DOHH2 (cell line): ENCODE measurements around the gene CTSD.

ENCODE experiments used
- H3F3A ChIP-seq: fragments of 200-600 bp; sonication (generic), shearing (Covaris generic); 2 replicates; pipeline ENCODE4 v1.6.0; 2016; ENCODE audit warnings: antibody characterized with exemption, mild to moderate bottlenecking; ENCODE audit not compliant: control insufficient read depth, insufficient read depth
- H3K27ac ChIP-seq: fragments of 200-600 bp; sonication (generic); 2 replicates; pipeline ENCODE4 v1.5.1; 2014; ENCODE audit warnings: low read depth, mild to moderate bottlenecking, low read length, moderate library complexity
- H3K27me3 ChIP-seq: fragments of 200-600 bp; sonication (generic); 2 replicates; pipeline ENCODE4 v1.6.1; 2014; ENCODE audit warnings: mild to moderate bottlenecking, low read length, mixed read lengths; ENCODE audit not compliant: control insufficient read depth
- H3K36me3 ChIP-seq: fragments of 200-600 bp; sonication (generic); 2 replicates; pipeline ENCODE4 v1.6.1; 2014; ENCODE audit warnings: mild to moderate bottlenecking, low read length, moderate library complexity, mixed read lengths; ENCODE audit not compliant: control insufficient read depth
- H3K4me1 ChIP-seq: fragments of 200-600 bp; sonication (generic); 2 replicates; pipeline ENCODE4 v1.6.1; 2014; ENCODE audit warnings: mild to moderate bottlenecking, low read length, mixed read lengths; ENCODE audit not compliant: control insufficient read depth
- H3K4me2 ChIP-seq: fragments of 200-600 bp; sonication (generic); 2 replicates; pipeline ENCODE4 v1.6.0; 2014; ENCODE audit warnings: mild to moderate bottlenecking, low read length, moderate library complexity
- H3K4me3 ChIP-seq: fragments of 200-600 bp; sonication (generic); 2 replicates; pipeline ENCODE4 v1.5.1; 2014; ENCODE audit warnings: mild to moderate bottlenecking, low read length, mixed read lengths
- H3K79me2 ChIP-seq: fragments of 200-600 bp; sonication (generic); 2 replicates; pipeline ENCODE4 v1.6.1; 2014; ENCODE audit warnings: mild to moderate bottlenecking, low read length, mixed read lengths; ENCODE audit not compliant: control insufficient read depth
- H3K9me2 ChIP-seq: fragments of 200-600 bp; sonication (generic); replicated peaks from 2 replicates; pipeline ENCODE4 v1.6.1; 2014; ENCODE audit warnings: mild to moderate bottlenecking, low read length, mixed read lengths; ENCODE audit not compliant: control insufficient read depth
- H3K9me3 ChIP-seq: fragments of 200-600 bp; sonication (generic); 2 replicates; pipeline ENCODE4 v1.6.1; 2014; ENCODE audit warnings: antibody characterized with exemption, low read length, mixed read lengths; ENCODE audit not compliant: control insufficient read depth, insufficient read depth
- H4K20me1 ChIP-seq: fragments of 200-600 bp; sonication (generic); 2 replicates; pipeline ENCODE4 v1.6.0; 2014; ENCODE audit warnings: low read depth, mild to moderate bottlenecking, antibody characterized with exemption, low read length, moderate library complexity; ENCODE audit not compliant: control insufficient read depth, insufficient read depth
- CTCF ChIP-seq: fragments of 200-600 bp; sonication (generic); IDR thresholded peaks from one replicate; pipeline ENCODE4 v1.5.1; 2014; ENCODE audit warnings: antibody characterized with exemption, mild to moderate bottlenecking, low read depth, low read length; ENCODE audit not compliant: poor library complexity, severe bottlenecking
- EZH2phosphoT487 ChIP-seq: fragments of 200-600 bp; sonication (generic); IDR thresholded peaks from 2 replicates; pipeline ENCODE4 v1.6.1; 2017; ENCODE audit warnings: borderline replicate concordance, mild to moderate bottlenecking, antibody characterized with exemption, low read length, moderate library complexity, mixed read lengths

The CTSD gene

DNA sequence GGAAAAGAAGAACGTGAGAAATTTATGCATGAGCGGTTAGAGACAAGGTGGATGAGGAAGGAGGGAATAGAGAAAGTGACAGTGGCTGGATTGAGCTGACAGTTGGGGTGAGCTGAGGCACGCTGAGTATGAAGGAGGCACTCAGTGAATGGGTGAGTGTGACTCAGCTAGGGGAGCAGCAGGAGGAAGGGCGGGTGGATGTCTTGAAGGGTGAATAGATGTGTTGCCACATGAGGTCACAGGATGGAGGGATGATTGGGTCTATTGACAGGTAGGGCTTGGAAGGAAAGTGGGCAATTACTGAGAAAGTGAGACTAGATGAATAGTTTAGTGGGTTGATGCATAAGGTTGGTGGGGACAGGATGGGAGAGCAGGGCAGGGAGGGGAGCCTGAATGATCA, 21.4 kb downstream of the CTSD start:
- H4K20me1 ChIP-seq = no peaks in the 10 kb centered on the region
- no peaks in the 10 kb centered on the region for H3K27me3 ChIP-seq
- no peaks in the 10 kb centered on the region for H3K36me3 ChIP-seq
- H3K79me2 ChIP-seq = no peaks in the 10 kb centered on the region
- TF ChIP-seq CTCF = no peak
- no peak for TF ChIP-seq EZH2phosphoT487
- H3K4me1 ChIP-seq = no peaks in the 10 kb centered on the region
- no peak overlapping the region for H3K4me3 ChIP-seq
- no peak overlapping the region for H3K27ac ChIP-seq
- H3K4me2 ChIP-seq = no peak overlapping the region
- no peaks in the 10 kb centered on the region for H3F3A ChIP-seq
- H3K9me2 ChIP-seq = no peaks in the 10 kb centered on the region
- H3K9me3 ChIP-seq = peaks cover 19% of the 10 kb centered on the region; the same call in 1 of the 2 replicates

DNA sequence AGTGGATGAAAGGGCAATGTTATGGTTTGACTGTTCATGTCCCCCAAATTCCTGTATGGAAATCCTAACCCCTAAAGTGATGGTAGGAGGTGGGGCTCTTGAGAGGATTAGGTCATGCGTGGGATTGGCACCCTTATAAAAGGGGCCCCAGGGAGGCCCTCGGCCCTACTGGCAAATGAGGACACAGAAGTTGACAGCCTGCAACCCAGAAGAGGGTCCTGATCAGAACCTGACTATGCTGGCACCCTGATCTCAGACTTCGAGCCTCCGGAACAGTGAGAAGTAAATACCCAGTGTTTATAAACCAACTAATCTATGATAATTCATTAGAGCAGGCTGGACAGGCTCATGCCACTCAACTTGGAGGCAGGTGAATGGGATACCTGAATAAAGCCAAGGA, 22.0 kb downstream of the CTSD start:
- Histone ChIP-seq H3F3A (no peaks in the 10 kb centered on the region), H3K4me2 (no peak overlapping the region), H3K9me2 (no peaks in the 10 kb centered on the region), H3K36me3 (no peaks in the 10 kb centered on the region), H4K20me1 (no peaks in the 10 kb centered on the region), H3K4me3 (no peak overlapping the region), H3K27ac (no peak overlapping the region), H3K4me1 (no peaks in the 10 kb centered on the region), H3K9me3 (peaks cover 18% of the 10 kb centered on the region; the same call in 1 of the 2 replicates), H3K27me3 (no peaks in the 10 kb centered on the region), H3K79me2 (no peaks in the 10 kb centered on the region)
- no peak for TF ChIP-seq EZH2phosphoT487

GRCh38 chr11:1740786-1741530, 22.8 kb downstream of the CTSD start:
- no peak for TF ChIP-seq CTCF
- no peak for TF ChIP-seq EZH2phosphoT487
- Histone ChIP-seq H3K79me2 (no peaks in the 10 kb centered on the region), H3K27me3 (no peaks in the 10 kb centered on the region), H3K36me3 (no peaks in the 10 kb centered on the region), H4K20me1 (no peaks in the 10 kb centered on the region), H3F3A (no peaks in the 10 kb centered on the region), H3K4me3 (no peak overlapping the region), H3K27ac (no peak overlapping the region), H3K4me1 (no peaks in the 10 kb centered on the region), H3K9me3 (peaks cover 16% of the 10 kb centered on the region; the same call in 1 of the 2 replicates), H3K9me2 (no peaks in the 10 kb centered on the region), H3K4me2 (no peak overlapping the region)

GRCh38 chr11:1739576-1739975, 24.2 kb downstream of the CTSD start:
- Histone ChIP-seq H3K9me2 (no peaks in the 10 kb centered on the region), H3K9me3 (peaks cover 10% of the 10 kb centered on the region; the same call in 1 of the 2 replicates), H3F3A (no peaks in the 10 kb centered on the region), H3K36me3 (no peaks in the 10 kb centered on the region), H4K20me1 (no peaks in the 10 kb centered on the region), H3K4me3 (no peak overlapping the region), H3K4me1 (no peaks in the 10 kb centered on the region), H3K27ac (no peak overlapping the region), H3K79me2 (no peaks in the 10 kb centered on the region), H3K27me3 (no peaks in the 10 kb centered on the region), H3K4me2 (no peak overlapping the region)
- TF ChIP-seq CTCF (no peak), EZH2phosphoT487 (no peak)
